ENCODE data around the gene NIBAN1. TPM values are rescaled to one million over a fixed set of nuclear protein-coding genes. Genes with fewer than 3 reads are reported as not detected.

Gene NIBAN1
- polyA plus RNA-seq, 3 donors: 10.2 to 24.6 (median 12.4) TPM

DNA sequence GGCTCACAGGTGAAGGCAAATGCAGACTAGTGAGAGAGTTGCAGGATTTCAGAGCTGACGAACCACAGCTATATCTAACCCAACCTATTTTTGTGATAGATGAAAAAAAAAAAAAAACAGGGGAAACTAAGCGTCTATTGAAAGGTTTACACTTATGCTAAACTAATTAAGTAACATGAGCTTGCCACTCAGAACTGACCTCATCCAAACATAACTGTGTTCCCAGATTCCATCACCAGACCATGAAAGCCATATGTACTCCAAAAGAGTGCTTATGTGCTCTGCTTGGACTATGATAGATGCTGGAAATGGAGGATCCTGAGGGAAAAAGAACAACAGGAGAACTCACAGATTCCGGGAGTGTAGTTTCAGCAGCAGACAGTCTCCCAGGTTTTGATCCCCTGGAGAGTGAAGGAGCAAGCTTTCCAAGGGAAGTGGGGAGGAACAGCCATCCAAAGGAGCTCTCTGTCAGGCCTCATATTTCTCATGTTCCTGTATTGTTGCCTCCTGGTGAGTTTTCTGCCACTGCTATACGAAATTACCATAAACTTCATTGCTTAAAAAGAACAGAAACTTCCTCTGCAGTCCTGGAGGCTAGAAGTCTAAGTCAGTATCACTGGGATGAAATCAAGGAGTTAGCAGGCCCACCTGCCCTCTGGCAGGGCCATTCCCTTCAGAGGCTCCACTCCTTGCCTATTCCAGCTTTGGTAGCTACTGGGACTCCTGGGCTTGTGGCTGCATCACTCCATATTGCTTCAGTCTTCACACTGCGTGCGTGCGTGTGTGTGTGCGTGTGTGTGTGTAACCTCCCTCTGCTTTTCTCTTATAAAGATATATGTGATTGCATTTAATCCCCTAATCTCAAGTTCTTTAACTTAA lies 38.1 kb downstream of the NIBAN1 start:
- Histone ChIP-seq H3K4me3 (replicated peaks in 1 of 3; ENCODE audit: low read depth in 2 of 3, low read length in 3 of 3) (no peak overlapping the region), H3K79me2 (ENCODE audit: insufficient read depth, low read length) (peaks cover 90% of the 10 kb centered on the region), H2AFZ (ENCODE audit: insufficient read depth, low read depth, low read length, poor library complexity, severe bottlenecking) (no peak overlapping the region), H3K4me1 (ENCODE audit: control insufficient read depth in 1 of 2, insufficient read depth in 2 of 2, low read length in 2 of 2) (peaks cover 2 to 7% of the 10 kb centered on the region in 2 donors), H3K9me3 (replicated peaks in 1 of 2; ENCODE audit: control insufficient read depth in 1 of 2, insufficient read depth in 1 of 2, low read length in 2 of 2) (no peaks in the 10 kb centered on the region), H3K9ac (ENCODE audit: insufficient read depth, low read length, poor library complexity, severe bottlenecking) (no peak overlapping the region), H3K36me3 (replicated peaks in 1 of 2; ENCODE audit: control insufficient read depth in 1 of 2, insufficient read depth in 2 of 2, low read length in 2 of 2) (peaks cover 0 to 8% of the 10 kb centered on the region in 2 donors), H3K27me3 (ENCODE audit: control insufficient read depth in 2 of 2, insufficient read depth in 2 of 2, low read length in 2 of 2) (no peaks in the 10 kb centered on the region), H3K4me2 (replicated peaks; ENCODE audit: extremely low read depth, low read length, poor library complexity, severe bottlenecking) (no peak overlapping the region), H3K27ac (ENCODE audit: low read depth in 1 of 2, low read length in 2 of 2) (no peak overlapping the region), H4K20me1 (ENCODE audit: insufficient read depth, low read length) (peaks cover 58% of the 10 kb centered on the region)
- Mint-ChIP-seq H3K27me3 (ENCODE audit: low read depth in 3 of 3) (peaks cover 0 to 2% (median 0%) of the 10 kb centered on the region in 3 donors), H3K4me3 (no peak overlapping the region), H3K9me3 (peaks cover 0 to 5% (median 0%) of the 10 kb centered on the region in 7 donors), H3K27ac (peak overlapping the region in 1 of 7 donors; percentile 66), H3K36me3 (peaks cover 11 to 23% of the 10 kb centered on the region in 2 donors), H3K4me1 (peaks cover 17% of the 10 kb centered on the region)
- TF ChIP-seq, protein P1, sequence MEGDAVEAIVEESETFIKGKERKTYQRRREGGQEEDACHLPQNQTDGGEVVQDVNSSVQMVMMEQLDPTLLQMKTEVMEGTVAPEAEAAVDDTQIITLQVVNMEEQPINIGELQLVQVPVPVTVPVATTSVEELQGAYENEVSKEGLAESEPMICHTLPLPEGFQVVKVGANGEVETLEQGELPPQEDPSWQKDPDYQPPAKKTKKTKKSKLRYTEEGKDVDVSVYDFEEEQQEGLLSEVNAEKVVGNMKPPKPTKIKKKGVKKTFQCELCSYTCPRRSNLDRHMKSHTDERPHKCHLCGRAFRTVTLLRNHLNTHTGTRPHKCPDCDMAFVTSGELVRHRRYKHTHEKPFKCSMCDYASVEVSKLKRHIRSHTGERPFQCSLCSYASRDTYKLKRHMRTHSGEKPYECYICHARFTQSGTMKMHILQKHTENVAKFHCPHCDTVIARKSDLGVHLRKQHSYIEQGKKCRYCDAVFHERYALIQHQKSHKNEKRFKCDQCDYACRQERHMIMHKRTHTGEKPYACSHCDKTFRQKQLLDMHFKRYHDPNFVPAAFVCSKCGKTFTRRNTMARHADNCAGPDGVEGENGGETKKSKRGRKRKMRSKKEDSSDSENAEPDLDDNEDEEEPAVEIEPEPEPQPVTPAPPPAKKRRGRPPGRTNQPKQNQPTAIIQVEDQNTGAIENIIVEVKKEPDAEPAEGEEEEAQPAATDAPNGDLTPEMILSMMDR (IDR thresholded peaks at IDR 0.05): no peak
- DNase-seq: no peak
- intact Hi-C loops (cut with micrococcal nuclease): no loop called here
- 83% methylated on average over 1 of the region's 8 CpGs for WGBS (ENCODE audit: insufficient coverage)

- H3K9me3 ChIP-seq (replicated peaks in 1 of 2; ENCODE audit: control insufficient read depth in 1 of 2, insufficient read depth in 1 of 2, low read length in 2 of 2): no peaks in the 10 kb centered on the region
- H4K20me1 ChIP-seq (ENCODE audit: insufficient read depth, low read length): peaks cover 38% of the 10 kb centered on the region
- no peak overlapping the region for H3K4me3 ChIP-seq (replicated peaks in 1 of 3; ENCODE audit: low read depth in 2 of 3, low read length in 3 of 3)
- peaks cover 11 to 24% of the 10 kb centered on the region in 2 donors for H3K36me3 Mint-ChIP-seq
- DNase-seq: no peak
- peaks cover 12 to 13% of the 10 kb centered on the region in 2 donors for H3K4me1 ChIP-seq (ENCODE audit: control insufficient read depth in 1 of 2, insufficient read depth in 2 of 2, low read length in 2 of 2)
- peaks cover 75% of the 10 kb centered on the region for H3K79me2 ChIP-seq (ENCODE audit: insufficient read depth, low read length)
- peaks cover 24% of the 10 kb centered on the region for H3K4me1 Mint-ChIP-seq
- WGBS (ENCODE audit: insufficient coverage): 100% methylated on average over 1 of the region's 2 CpGs
- peaks cover 0 to 2% (median 0%) of the 10 kb centered on the region in 3 donors for H3K27me3 Mint-ChIP-seq (ENCODE audit: low read depth in 3 of 3)
- H2AFZ ChIP-seq (ENCODE audit: insufficient read depth, low read depth, low read length, poor library complexity, severe bottlenecking): no peak overlapping the region
- H3K27ac Mint-ChIP-seq: peak overlapping the region in 1 of 7 donors; percentile 27
- no peak overlapping the region for H3K4me2 ChIP-seq (replicated peaks; ENCODE audit: extremely low read depth, low read length, poor library complexity, severe bottlenecking)
- TF ChIP-seq, protein P1 (IDR thresholded peaks at IDR 0.05): no peak
- intact Hi-C loops (cut with micrococcal nuclease): no loop called here
- H3K27me3 ChIP-seq (ENCODE audit: control insufficient read depth in 2 of 2, insufficient read depth in 2 of 2, low read length in 2 of 2): no peaks in the 10 kb centered on the region
- H3K27ac ChIP-seq (ENCODE audit: low read depth in 1 of 2, low read length in 2 of 2): no peak overlapping the region
- peaks cover 0 to 8% of the 10 kb centered on the region in 2 donors for H3K36me3 ChIP-seq (replicated peaks in 1 of 2; ENCODE audit: control insufficient read depth in 1 of 2, insufficient read depth in 2 of 2, low read length in 2 of 2)
- H3K9me3 Mint-ChIP-seq: peaks cover 0 to 5% (median 0%) of the 10 kb centered on the region in 7 donors
- no peak overlapping the region for H3K9ac ChIP-seq (ENCODE audit: insufficient read depth, low read length, poor library complexity, severe bottlenecking)
- no peak overlapping the region for H3K4me3 Mint-ChIP-seq
Observed at GRCh38 chr1:184933944-184934343, 40.4 kb downstream of the NIBAN1 start.

Measured in CD14-positive monocyte (primary cell).